ENCODE measurements around the gene TECPR1. TPM values are rescaled to one million over a fixed set of nuclear protein-coding genes. Genes with fewer than 3 reads are reported as not detected.
"Not testable (repeated sequence)": the region's sequence is repeated elsewhere in the genome, so short reads cannot be mapped to it uniquely, and the experiment has no call there.

The TECPR1 gene
- total RNA-seq, 1 experiment from 2014 or later: 53.5 TPM

GRCh38 chr7:98232799-98233198 is 19.2 kb downstream of the TECPR1 start:
- no peak for DNase-seq (ENCODE audit: low spot score)
- in situ Hi-C loops (cut with HindIII; ENCODE audit: low sequenced_read_pairs): no loop called here

- in situ Hi-C loops (cut with HindIII; ENCODE audit: low sequenced_read_pairs): no loop called here
- DNase-seq (ENCODE audit: low spot score): no peak
These were observed 19.8 kb downstream of the TECPR1 start for GRCh38 chr7:98232263-98232585.

GRCh38 chr7:98231493-98232262 is 20.4 kb downstream of the TECPR1 start:
- in situ Hi-C loops (cut with HindIII; ENCODE audit: low sequenced_read_pairs): no loop called here
- no peak for DNase-seq (ENCODE audit: low spot score)

GRCh38 chr7:98230746-98231471 is 21.1 kb downstream of the TECPR1 start:
- DNase-seq (ENCODE audit: low spot score): no peak
- in situ Hi-C loops (cut with HindIII; ENCODE audit: low sequenced_read_pairs): no loop called here

- in situ Hi-C loops (cut with HindIII; ENCODE audit: low sequenced_read_pairs): no loop called here
- no peak for DNase-seq (ENCODE audit: low spot score)
These were observed 21.9 kb downstream of the TECPR1 start for GRCh38 chr7:98229991-98230745.

- in situ Hi-C loops (cut with HindIII; ENCODE audit: low sequenced_read_pairs): no loop called here
- no peak for DNase-seq (ENCODE audit: low spot score)
These were observed 22.6 kb downstream of the TECPR1 start for GRCh38 chr7:98229441-98229840.

- DNase-seq (ENCODE audit: low spot score): no peak
- in situ Hi-C loops (cut with HindIII; ENCODE audit: low sequenced_read_pairs): no loop called here
These were observed 23.2 kb downstream of the TECPR1 start for GRCh38 chr7:98228801-98229200.

- in situ Hi-C loops (cut with HindIII; ENCODE audit: low sequenced_read_pairs): no loop called here
- peak; percentile 3 for DNase-seq (ENCODE audit: low spot score)
These were observed 24.1 kb downstream of the TECPR1 start for GRCh38 chr7:98227939-98228338.

- DNase-seq (ENCODE audit: low spot score): no peak
- in situ Hi-C loops (cut with HindIII; ENCODE audit: low sequenced_read_pairs): no loop called here
These were observed 26.0 kb downstream of the TECPR1 start for GRCh38 chr7:98225913-98226614.

GRCh38 chr7:98224701-98225181 is 27.3 kb downstream of the TECPR1 start:
- in situ Hi-C loops (cut with HindIII; ENCODE audit: low sequenced_read_pairs): no loop called here
- no peak for DNase-seq (ENCODE audit: low spot score)

GRCh38 chr7:98223898-98224700 is 27.9 kb downstream of the TECPR1 start:
- in situ Hi-C loops (cut with HindIII; ENCODE audit: low sequenced_read_pairs): no loop called here
- DNase-seq (ENCODE audit: low spot score): no peak

- no peak for DNase-seq (ENCODE audit: low spot score)
- in situ Hi-C loops (cut with HindIII; ENCODE audit: low sequenced_read_pairs): no loop called here
These were observed 28.6 kb downstream of the TECPR1 start for GRCh38 chr7:98223351-98223897.

GRCh38 chr7:98222533-98223195 is 29.4 kb downstream of the TECPR1 start:
- in situ Hi-C loops (cut with HindIII; ENCODE audit: low sequenced_read_pairs): no loop called here
- DNase-seq (ENCODE audit: low spot score): no peak

GRCh38 chr7:98221611-98222532 is 30.2 kb downstream of the TECPR1 start:
- DNase-seq (ENCODE audit: low spot score): no peak
- in situ Hi-C loops (cut with HindIII; ENCODE audit: low sequenced_read_pairs): no loop called here

GRCh38 chr7:98219382-98219781 is 32.6 kb downstream of the TECPR1 start:
- in situ Hi-C loops (cut with HindIII; ENCODE audit: low sequenced_read_pairs); DNase-seq (ENCODE audit: low spot score): not testable (repeated sequence)

GRCh38 chr7:98217623-98218582 is 34.1 kb downstream of the TECPR1 start:
- in situ Hi-C loops (cut with HindIII; ENCODE audit: low sequenced_read_pairs): no loop called here
- DNase-seq (ENCODE audit: low spot score): no peak
